HG02938 (cell line): ENCODE data around the gene PTCH1.

Source experiments
- ATAC-seq: cut with Tn5 transposase; IDR thresholded peaks from one replicate; pipeline ENCODE4 v1.9.1; 2021; ENCODE audit warnings: mild to moderate bottlenecking, moderate library complexity; ENCODE audit not compliant: unreplicated experiment

Gene PTCH1

GRCh38 chr9:95443301-95443700 is 73.5 kb downstream of the PTCH1 start:
- ATAC-seq = no peak

- ATAC-seq = no peak
Measured at GRCh38 chr9:95441081-95441480, 75.7 kb downstream of the PTCH1 start.

DNA sequence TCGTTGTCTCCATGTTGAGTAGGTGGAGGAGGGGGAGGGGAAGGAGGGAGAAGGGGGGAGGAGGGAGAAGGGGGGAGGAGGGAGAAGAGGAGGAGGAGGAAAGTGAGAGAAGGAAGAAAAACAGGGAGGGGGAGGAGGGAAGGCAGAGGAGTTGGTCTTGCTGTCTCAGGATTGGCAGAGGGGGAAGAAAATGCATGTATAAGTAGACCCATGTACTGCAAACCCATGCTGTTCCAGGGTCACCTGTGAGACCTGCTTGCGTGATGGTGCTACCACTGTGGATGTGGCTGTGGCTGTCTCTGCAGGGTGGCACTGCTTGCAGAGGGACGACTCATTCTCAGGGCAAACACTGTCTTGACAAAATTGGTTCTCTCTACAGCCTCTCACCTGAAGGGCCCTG is 76.3 kb downstream of the PTCH1 start:
- ATAC-seq = no peak

DNA sequence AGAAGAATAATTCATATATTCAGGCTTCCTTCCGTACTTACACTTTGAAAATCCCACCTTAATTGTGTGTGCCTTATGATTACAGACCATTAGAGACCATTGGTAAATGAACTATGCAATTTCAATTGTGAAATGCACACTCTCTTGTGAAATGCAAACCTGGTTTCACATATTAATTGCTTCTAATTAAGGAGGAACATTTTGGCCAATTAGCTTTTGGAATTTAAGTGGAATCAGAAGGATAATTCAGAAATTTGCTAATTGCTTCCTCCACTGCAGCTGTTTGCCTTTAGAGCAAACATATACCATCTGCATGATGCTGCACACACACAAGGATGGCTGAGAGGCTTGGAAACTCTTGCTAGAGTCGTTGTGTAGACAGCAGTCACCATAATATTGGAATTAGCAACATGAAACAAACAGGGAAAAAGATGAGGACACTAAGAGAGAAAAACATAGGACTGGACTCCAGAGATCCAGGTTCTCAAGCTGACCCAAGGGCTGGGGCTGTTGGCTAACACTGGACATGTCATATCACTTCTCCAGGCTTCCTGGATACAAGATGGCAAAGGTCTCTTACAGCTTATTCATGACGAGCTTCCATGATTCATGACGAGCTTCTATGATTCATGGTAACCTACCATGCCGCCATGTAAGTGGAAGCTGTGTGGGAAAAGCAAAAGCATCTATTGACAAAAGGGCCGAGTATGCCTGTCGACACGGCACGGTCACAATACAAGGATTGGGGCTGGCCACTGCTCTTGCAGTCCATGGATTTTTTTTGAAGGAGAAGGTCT is 78.0 kb downstream of the PTCH1 start:
- no peak for ATAC-seq

GRCh38 chr9:95437559-95437958 is 79.2 kb downstream of the PTCH1 start:
- no peak for ATAC-seq

DNA sequence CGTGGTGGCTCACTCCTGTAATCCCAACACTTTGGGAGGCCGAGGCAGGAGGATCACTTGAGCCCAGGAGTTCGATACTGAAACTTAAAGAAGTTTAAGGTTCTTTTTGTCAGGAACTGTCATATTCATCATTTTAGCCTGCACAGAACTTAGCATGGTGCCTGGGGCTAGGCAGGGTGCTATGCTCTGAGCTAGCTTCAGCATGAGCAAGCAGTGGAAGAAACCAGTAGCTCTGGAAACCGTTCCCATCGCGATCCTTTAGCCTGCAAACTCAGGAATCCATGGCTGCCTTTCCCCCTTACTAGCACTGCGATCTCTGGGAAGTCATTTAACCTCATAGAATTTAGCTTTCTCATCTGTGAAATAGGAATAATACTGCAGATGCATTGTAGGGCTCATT is 80.4 kb downstream of the PTCH1 start:
- ATAC-seq = no peak

- ATAC-seq = no peak
Measured at GRCh38 chr9:95435074-95435728, 81.6 kb downstream of the PTCH1 start.

DNA sequence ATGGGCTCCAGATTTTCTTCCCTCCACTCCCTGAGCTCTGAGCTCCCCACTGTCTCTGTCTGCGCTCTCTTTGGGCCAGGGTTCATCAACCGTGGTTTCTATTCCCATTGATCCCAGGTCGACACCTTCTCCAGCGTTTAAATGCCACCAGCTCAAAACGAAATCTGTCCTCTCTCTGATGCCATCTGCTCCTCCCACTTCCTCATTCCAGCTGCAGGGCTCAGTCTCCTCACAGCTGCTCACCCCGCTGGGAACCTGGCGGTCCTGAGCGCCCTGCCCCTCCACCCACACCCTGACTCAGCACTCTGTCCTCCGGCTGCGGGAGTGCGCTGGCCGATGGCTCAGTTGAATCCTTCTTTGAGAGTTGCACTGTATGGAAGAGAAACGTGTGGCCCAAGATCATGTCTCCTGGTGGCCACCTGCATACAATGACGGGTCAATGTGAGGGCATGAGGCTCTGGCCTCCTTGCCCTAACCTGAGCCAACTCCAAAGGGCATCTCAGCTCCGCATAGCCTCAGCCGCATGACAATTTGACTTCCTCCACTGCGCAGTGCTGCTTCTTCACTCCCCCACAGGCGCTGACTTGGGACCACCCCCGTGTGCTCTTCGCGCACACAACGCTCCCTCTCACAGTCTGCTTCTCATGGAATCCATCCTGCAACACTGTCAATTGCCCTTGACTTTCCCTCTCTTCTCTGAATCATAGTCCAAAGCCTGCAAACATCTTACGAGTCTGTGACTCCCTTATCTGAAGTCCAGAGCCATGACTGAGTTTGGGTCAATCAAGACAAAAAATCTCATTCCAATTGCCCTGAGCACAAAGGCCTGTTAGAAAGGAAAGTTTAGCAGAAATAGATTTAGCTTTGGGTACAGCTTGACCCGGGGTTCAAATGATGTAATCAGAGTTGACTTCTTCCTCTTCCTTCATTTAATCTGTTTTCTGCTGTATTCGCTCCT is 82.4 kb downstream of the PTCH1 start:
- no peak for ATAC-seq

GRCh38 chr9:95433096-95433819 is 83.5 kb downstream of the PTCH1 start:
- no peak for ATAC-seq

DNA sequence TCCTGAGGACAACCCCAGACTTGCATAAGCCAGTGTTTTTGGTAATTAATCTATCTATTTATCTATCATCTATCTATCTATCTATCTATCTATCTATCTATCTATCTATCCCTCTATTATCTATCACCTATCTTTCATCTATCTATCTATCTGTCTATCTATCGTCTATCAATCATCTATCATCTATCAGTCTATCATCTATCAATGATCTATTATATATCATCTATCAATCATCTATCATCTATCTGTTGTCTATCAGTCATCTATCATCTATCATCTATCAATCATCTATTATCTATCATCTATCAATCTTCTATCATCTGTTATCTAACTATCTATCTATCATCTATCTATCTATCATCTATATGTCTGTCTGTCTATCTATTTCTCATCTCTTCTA is 85.5 kb downstream of the PTCH1 start:
- no peak for ATAC-seq

DNA sequence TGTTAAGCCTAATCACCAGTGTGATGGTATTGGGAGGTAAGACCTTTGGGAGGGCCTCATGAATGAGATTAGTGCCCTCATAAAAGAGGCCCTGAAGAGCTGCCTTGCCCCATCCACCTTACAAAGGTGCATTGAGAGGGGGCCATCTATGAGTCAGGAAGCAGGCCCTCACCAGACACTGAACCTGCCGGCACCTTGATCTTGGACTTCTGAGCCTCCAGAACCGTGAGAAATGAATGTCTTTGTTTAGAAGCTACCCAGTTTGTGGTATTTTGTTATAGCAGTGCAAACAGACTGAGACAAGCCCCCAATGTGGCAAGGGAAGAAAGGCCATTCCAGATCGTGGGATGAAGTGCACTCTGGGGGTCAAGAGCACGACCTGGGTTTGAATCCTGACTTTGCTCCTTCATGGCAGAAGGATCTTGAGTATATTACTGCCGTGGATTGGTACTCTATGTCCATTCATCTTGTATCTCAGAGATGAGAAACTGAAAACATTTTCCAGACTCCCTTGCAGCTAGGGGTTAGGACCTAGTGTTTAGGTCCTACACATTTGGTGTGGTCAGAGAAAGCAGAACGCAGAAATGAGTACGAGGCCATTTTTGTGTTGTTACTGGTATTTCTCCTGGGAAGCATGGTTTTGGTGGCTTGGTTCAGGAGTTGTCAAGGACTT is 86.7 kb downstream of the PTCH1 start:
- ATAC-seq = no peak

DNA sequence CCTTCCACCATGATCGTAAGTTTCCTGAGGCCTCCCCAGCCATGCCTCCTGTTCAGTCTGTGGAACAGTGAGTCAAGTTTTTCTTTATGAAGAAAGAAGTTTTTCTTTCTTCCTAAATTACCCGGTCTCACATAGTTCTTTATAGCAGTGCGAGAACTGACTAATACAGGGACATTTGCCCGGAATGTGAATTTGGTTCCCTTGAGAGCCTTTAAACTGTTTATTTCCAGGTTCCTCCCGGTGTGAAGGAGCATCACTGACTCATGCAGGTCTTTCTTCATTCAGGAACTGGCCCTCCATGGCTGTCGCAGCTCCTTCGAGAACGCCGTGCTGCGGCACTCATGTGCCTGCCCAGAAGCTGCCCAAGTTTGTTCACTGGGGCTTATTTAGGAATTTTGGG is 87.7 kb downstream of the PTCH1 start:
- no peak for ATAC-seq

GRCh38 chr9:95425910-95426551 is 90.7 kb downstream of the PTCH1 start:
- ATAC-seq = no peak

DNA sequence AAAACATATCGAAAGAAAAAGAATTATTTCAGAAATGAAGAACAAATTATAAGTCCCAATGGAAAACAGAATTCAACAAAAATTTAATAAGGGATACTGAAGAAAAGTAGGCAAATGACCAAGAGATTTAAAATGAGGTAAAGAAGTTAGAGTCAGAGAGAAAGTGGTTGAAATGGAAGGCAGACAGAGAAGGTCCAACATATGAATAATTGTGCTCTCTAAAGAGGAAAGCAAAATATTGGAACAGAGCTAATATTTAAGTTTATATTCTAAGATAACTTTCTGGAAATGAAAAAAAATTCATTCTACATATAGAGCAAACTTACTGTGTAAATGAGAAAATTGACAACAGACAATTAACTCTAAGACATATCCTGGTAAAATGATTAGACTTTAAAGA is 94.1 kb downstream of the PTCH1 start:
- no peak for ATAC-seq

- ATAC-seq = no peak
Measured at GRCh38 chr9:95420518-95420917, 96.3 kb downstream of the PTCH1 start.

- no peak for ATAC-seq
Measured at GRCh38 chr9:95419444-95419843, 97.3 kb downstream of the PTCH1 start.

DNA sequence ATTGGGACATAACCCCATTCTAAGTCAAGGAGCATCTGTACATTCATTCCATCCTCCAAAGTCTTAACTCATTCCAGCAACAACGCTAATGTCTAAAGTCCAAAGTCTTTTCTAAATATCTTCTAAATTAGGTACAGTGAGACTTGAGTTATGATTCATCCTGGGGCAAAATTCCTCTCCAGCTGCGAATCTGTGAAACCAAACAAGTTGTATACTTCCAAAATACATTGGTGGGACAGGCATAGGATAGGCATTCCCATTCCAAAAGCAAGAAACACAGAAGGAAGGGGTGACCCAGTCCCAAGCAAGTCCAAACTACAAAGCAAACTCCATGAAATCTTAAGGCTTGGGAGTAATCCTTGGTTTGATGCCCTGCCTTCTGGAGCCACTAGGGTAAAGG is 101.6 kb downstream of the PTCH1 start:
- ATAC-seq = no peak

DNA sequence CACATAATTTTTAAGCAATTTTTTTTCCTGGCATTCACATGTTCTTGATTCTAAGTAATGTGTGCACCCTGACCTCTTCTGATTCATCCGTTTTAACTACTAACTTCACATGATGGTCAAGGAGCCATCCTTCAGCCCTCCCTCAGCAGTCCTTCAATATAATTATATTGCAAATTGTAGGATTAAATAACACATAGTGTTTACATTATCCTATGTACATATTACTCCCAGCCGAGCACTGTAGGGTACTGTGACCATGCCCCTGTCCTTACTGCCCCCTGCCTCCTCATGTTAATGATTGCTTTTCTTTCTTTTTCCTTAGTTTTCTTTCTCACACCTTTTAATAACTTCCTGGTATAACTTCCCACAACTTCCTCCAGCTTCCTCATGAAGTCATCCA is 103.0 kb downstream of the PTCH1 start:
- ATAC-seq = no peak

- ATAC-seq = no peak
Measured at GRCh38 chr9:95411054-95411892, 105.5 kb downstream of the PTCH1 start.
